Right renal cortex interstitium (tissue), 3 donors: ENCODE results near the gene ITGA11. TPM values are rescaled to one million over a fixed set of nuclear protein-coding genes. Genes with fewer than 3 reads are reported as not detected.

Source experiments
- DNase-seq, 3 donors: peaks; one replicate each; pipeline ENCODE4 v3.0.0-alpha.2; 2013; ENCODE audit warnings: low read depth in 3 of 3, low spot score in 2 of 3
- polyA plus RNA-seq, 3 donors: library from polyadenylated mRNA; unstranded; fragments of 120-200 nt; gene quantifications; one replicate each; pipeline ENCODE4 v1.2.1, GENCODE V29; 2013; ENCODE audit not compliant: insufficient read length in 3 of 3

ITGA11 gene
- polyA plus RNA-seq, 3 donors = 2.0 to 3.9 (median 3.1) TPM

- DNase-seq = no peak
Measured at GRCh38 chr15:68316061-68316804, 115.7 kb downstream of the ITGA11 start.

GRCh38 chr15:68315495-68316031, 116.4 kb downstream of the ITGA11 start:
- DNase-seq = no peak

- DNase-seq = no peak
Measured at GRCh38 chr15:68315035-68315434, 116.9 kb downstream of the ITGA11 start.

- no peak for DNase-seq
Measured at GRCh38 chr15:68314563-68314962, 117.4 kb downstream of the ITGA11 start.

GRCh38 chr15:68313501-68314410, 118.2 kb downstream of the ITGA11 start:
- no peak for DNase-seq

- DNase-seq = no peak
Measured at GRCh38 chr15:68312701-68313204, 119.2 kb downstream of the ITGA11 start.

GRCh38 chr15:68311859-68312557, 120.0 kb downstream of the ITGA11 start:
- DNase-seq = no peak

GRCh38 chr15:68311464-68311835, 120.5 kb downstream of the ITGA11 start:
- DNase-seq = no peak

GRCh38 chr15:68310804-68311463, 121.0 kb downstream of the ITGA11 start:
- no peak for DNase-seq

GRCh38 chr15:68310178-68310803, 121.7 kb downstream of the ITGA11 start:
- DNase-seq = no peak

GRCh38 chr15:68309024-68309423, 122.9 kb downstream of the ITGA11 start:
- DNase-seq = no peak

GRCh38 chr15:68307131-68307928, 124.6 kb downstream of the ITGA11 start:
- no peak for DNase-seq

GRCh38 chr15:68305420-68305871, 126.5 kb downstream of the ITGA11 start:
- DNase-seq = no peak

- DNase-seq = no peak
Measured at GRCh38 chr15:68304589-68305337, 127.2 kb downstream of the ITGA11 start.

GRCh38 chr15:68303560-68304436, 128.2 kb downstream of the ITGA11 start:
- no peak for DNase-seq

GRCh38 chr15:68303134-68303533, 128.8 kb downstream of the ITGA11 start:
- DNase-seq = no peak

GRCh38 chr15:68302729-68303128, 129.2 kb downstream of the ITGA11 start:
- DNase-seq = no peak
